Stimulated activated CD4-positive, alpha-beta T cell treated with anti-CD3 and anti-CD28 coated beads, Interleukin-1b, Interleukin-23, amount 100 ng/mL, for 24 hours (primary cell): ENCODE data around the gene AUNIP.
"Not testable (repeated sequence)": the region's sequence is repeated elsewhere in the genome, so short reads cannot be mapped to it uniquely, and the experiment has no call there.

Experiments
- DNase-seq, 4 experiments: peaks; one replicate each; pipeline ENCODE4 v3.0.0-alpha.2; 2020; ENCODE audit warnings: low read depth in 4 of 4, low spot score in 1 of 4

The AUNIP gene

GRCh38 chr1:25867210-25867991, 8.1 kb upstream of the AUNIP start:
- no peak for DNase-seq

- no peak for DNase-seq
Observed at GRCh38 chr1:25866288-25866687, 7.0 kb upstream of the AUNIP start.

GRCh38 chr1:25864434-25864833, 5.2 kb upstream of the AUNIP start:
- no peak for DNase-seq

- DNase-seq, result no peak
Observed at GRCh38 chr1:25863486-25864262, 4.4 kb upstream of the AUNIP start.

- DNase-seq, result no peak
Observed at GRCh38 chr1:25862785-25863485, 3.7 kb upstream of the AUNIP start.

- no peak for DNase-seq
Observed at GRCh38 chr1:25861316-25862286, 2.3 kb upstream of the AUNIP start.

- DNase-seq, result no peak
Observed at GRCh38 chr1:25858494-25858893, 763 bp downstream of the AUNIP start.

GRCh38 chr1:25856856-25857255, 2.4 kb downstream of the AUNIP start:
- DNase-seq, result no peak

GRCh38 chr1:25854554-25854953, 4.7 kb downstream of the AUNIP start:
- DNase-seq, result no peak

- no peak for DNase-seq
Observed at GRCh38 chr1:25848531-25848930, 10.7 kb downstream of the AUNIP start.

GRCh38 chr1:25847929-25848328, 11.3 kb downstream of the AUNIP start:
- DNase-seq, result no peak

GRCh38 chr1:25845664-25846063, 13.6 kb downstream of the AUNIP start:
- DNase-seq, result no peak

GRCh38 chr1:25844536-25845337, 14.5 kb downstream of the AUNIP start:
- DNase-seq, result no peak

- no peak for DNase-seq
Observed at GRCh38 chr1:25843483-25843882, 15.8 kb downstream of the AUNIP start.

- not testable (repeated sequence) for DNase-seq
Observed at GRCh38 chr1:25839808-25840207, 19.4 kb downstream of the AUNIP start.

GRCh38 chr1:25837262-25837875, 21.9 kb downstream of the AUNIP start:
- DNase-seq, result no peak

GRCh38 chr1:25836695-25837094, 22.6 kb downstream of the AUNIP start:
- no peak for DNase-seq

- no peak for DNase-seq
Observed at GRCh38 chr1:25834894-25835293, 24.4 kb downstream of the AUNIP start.

- no peak for DNase-seq
Observed at GRCh38 chr1:25833158-25833557, 26.1 kb downstream of the AUNIP start.
